Measurements from ENCODE around the gene RBP4.

Gene RBP4

DNA sequence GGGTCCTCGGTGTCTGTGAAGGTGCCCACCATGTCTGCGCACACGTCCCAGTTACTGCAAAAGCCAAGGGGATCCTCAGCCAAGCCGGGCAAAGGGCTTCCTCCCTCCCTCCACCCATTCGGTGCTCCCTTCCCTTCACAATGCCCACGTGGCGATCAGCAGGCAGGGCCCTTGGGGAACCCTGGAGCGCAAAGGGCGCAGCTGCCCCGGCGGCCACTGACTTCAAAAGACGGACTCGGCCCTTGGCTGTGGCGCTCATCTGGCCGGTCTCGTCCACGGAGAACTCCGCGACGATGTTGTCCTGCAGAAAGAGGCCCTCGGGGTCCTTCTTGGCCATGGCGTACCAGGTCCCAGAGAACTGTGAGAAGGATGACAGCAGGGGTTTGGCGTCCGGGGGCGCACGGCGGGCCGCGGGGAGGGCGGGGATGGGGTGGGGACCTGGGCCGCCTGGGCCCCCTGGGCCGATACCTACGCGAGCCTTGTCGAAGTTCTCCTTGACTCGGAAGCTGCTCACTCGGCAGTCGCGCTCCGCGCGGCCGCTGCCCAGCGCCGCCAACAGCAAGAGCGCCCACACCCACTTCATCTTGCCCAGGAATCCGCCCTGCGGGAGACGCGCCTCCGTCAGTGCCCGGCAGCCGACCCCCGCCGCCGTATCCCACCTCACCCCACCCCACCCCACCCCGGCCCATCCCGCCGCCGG is 439 bp downstream of the RBP4 start:
- H3K36me3 Mint-ChIP-seq, result no peaks in the 10 kb centered on the region
- no peaks in the 10 kb centered on the region for H3K9me3 Mint-ChIP-seq
- H3K4me1 Mint-ChIP-seq, result peaks cover 4% of the 10 kb centered on the region
- no peak overlapping the region for H3K27ac Mint-ChIP-seq
- no peak overlapping the region for H3K4me3 Mint-ChIP-seq
- peaks cover 22% of the 10 kb centered on the region for H3K27me3 Mint-ChIP-seq

DNA sequence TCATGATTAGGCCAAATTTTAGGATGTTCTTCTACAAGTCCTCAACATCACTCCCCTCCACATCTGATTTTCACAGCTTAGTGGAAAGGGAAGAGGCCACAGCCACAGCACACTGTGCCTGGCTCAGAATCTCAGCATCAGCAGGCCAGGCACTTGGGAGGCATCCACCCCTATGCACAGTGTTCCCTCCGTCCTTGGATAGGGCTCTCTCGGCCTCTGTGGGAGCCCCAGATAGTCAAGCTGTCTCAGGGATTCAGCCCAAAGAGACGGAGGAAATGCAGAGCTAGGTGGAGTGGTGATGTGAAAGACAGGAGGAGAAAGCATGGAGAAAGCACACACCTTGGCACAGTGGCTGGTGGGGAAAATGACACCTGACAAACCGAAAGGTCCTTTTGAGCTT is 1.3 kb downstream of the RBP4 start:
- no peaks in the 10 kb centered on the region for H3K9me3 Mint-ChIP-seq
- no peaks in the 10 kb centered on the region for H3K36me3 Mint-ChIP-seq
- H3K4me1 Mint-ChIP-seq, result peaks cover 4% of the 10 kb centered on the region
- peaks cover 22% of the 10 kb centered on the region for H3K27me3 Mint-ChIP-seq
- no peak overlapping the region for H3K4me3 Mint-ChIP-seq
- no peak overlapping the region for H3K27ac Mint-ChIP-seq

DNA sequence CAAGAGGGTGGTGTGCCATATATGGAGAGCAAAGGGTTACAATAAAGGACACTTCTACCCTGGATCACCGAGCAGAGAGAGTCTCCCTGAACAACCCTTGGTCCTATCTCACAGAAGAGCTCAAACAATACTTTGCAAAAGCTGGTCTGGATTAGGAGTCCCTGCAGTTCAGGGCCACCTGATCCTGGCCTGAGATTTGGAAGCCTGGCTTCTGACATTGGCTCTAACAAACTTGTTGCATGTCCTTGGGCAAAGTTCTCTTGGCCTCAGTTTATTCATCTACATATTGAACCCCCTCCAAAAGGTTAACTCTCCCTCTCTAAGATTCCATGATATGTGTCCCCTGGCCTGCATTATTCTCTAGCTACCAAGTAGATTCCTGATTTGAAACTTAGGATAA is 1.7 kb downstream of the RBP4 start:
- Mint-ChIP-seq H3K36me3 (no peaks in the 10 kb centered on the region), H3K27me3 (peaks cover 21% of the 10 kb centered on the region), H3K9me3 (no peaks in the 10 kb centered on the region), H3K4me1 (peaks cover 4% of the 10 kb centered on the region), H3K4me3 (no peak overlapping the region), H3K27ac (no peak overlapping the region)

DNA sequence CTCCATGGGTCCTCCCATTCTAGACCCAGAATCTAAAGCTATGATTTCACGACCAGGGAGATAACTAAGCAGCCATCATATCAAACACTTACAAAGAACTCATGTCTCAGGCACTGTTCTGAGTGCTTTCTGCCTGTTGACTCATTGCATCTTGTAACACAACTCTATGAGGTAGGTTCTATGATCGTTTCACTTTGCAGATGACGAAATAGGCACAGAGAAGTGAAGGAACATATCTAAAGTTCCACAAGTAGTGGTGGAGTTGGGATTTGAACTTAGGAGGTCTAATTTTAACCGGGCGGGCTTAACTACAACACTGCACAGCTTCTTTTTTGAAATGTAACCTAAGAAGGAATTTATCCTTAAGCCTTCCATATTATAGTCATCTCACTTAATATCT is 2.9 kb downstream of the RBP4 start:
- no peaks in the 10 kb centered on the region for H3K9me3 Mint-ChIP-seq
- H3K27ac Mint-ChIP-seq, result no peak overlapping the region
- no peak overlapping the region for H3K4me3 Mint-ChIP-seq
- peaks cover 21% of the 10 kb centered on the region for H3K27me3 Mint-ChIP-seq
- H3K36me3 Mint-ChIP-seq, result no peaks in the 10 kb centered on the region
- H3K4me1 Mint-ChIP-seq, result peaks cover 4% of the 10 kb centered on the region

DNA sequence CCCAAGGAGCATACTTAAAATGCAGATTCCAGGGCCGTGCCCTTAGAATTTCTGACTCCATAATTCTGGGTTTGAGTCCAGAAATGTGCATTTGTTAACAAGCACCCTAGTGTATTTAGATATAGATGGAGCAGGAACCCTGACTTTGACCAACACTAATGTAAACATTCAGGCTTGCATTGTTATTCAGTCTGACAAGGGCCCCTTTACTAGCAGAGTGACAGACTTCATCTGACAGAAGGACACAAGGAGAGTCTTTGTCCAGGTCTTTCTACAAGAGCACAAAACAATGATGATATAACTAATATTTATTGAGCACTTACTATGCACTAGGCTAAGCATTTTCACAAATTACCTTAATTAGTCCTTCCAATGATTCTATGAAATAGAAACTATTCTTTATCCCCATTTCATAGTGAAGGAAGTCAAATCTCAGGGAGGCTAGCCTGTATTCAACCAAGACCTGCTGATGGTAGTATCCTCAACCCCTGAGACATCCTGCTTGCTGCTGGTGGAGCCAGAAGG is 3.9 kb downstream of the RBP4 start:
- peaks cover 13% of the 10 kb centered on the region for H3K27me3 Mint-ChIP-seq
- no peak overlapping the region for H3K4me3 Mint-ChIP-seq
- no peaks in the 10 kb centered on the region for H3K9me3 Mint-ChIP-seq
- no peaks in the 10 kb centered on the region for H3K36me3 Mint-ChIP-seq
- no peak overlapping the region for H3K27ac Mint-ChIP-seq
- H3K4me1 Mint-ChIP-seq, result peaks cover 4% of the 10 kb centered on the region

DNA sequence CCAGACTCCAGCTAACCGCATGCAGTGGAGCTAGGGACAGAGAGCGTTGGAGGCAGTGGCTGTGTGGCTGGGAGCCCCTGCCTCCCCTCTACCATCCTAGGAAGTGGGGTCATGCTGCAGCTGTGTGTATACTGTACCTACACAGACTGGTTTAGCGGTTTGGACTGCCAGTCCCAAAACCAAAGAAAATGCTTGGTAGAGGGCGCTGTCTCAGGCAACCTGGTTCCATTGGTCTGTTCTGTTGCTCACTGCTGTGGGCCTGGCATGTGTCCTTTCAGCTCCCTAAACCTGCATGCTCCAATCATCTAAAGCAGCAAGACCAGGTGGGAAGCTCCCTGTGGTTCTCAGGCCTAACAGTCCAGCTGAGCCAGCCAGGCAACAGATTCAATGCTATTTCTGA is 4.5 kb downstream of the RBP4 start:
- no peaks in the 10 kb centered on the region for H3K9me3 Mint-ChIP-seq
- no peak overlapping the region for H3K27ac Mint-ChIP-seq
- peaks cover 7% of the 10 kb centered on the region for H3K27me3 Mint-ChIP-seq
- H3K4me3 Mint-ChIP-seq, result no peak overlapping the region
- H3K36me3 Mint-ChIP-seq, result no peaks in the 10 kb centered on the region
- H3K4me1 Mint-ChIP-seq, result peaks cover 4% of the 10 kb centered on the region

DNA sequence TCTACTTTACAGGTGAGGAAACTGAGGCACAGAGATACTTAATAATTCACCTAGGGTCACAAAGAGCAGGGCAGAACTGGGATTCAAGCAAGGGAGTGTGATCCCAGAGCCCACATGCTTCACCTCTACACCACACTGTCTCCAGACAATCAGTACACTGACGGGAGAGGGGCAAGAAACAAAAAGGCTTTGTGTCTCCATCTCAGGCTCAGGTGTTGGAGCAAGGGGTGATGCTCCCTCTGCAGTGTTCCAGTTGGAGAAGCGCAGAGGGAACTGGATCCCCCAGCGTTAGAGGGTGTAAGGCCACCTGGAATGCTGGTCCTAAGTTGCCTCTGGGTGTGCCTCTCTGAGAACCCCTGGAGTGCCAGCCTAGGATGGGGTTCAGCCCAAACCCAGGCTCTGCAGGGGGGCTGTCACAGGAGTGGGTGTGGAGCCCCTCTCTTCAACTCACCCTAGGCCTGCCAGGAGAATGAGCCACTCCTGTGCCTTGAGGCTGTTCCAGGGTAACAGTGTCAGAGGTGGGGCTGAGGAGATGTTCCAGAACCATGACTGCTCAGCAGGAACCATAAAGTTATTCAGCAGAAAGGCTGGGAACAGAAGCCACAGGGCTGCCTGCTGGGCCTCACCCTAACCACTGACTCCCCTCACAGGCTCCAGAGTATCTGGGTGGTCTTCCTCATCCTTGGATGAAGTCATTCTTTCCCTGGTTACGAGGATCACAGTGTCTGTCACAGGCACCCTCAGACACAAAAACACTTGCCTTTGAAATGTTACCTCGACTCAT is 5.5 kb downstream of the RBP4 start:
- Mint-ChIP-seq H3K36me3 (no peaks in the 10 kb centered on the region), H3K9me3 (no peaks in the 10 kb centered on the region), H3K27me3 (peaks cover 6% of the 10 kb centered on the region), H3K4me3 (no peak overlapping the region), H3K4me1 (peaks cover 4% of the 10 kb centered on the region), H3K27ac (no peak overlapping the region)

DNA sequence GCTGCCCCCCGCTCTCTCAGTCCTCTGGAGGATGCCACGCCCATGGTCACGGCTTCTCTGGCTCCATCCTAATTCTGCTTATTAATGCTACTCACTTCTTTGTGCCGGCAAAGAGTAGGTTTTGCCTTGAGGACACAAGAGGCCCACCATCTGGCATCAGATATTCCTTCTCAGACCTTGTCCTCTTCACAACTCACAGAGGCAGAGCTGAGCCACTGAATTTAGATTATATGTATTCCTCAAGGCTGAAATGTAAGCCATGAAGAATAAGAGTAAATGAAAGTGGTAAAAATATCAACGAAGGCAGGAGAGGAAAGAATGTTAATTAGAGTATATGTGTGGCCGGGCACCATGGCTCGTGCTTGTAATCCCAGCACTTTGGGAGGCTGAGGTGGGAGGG is 6.5 kb downstream of the RBP4 start:
- H3K4me1 Mint-ChIP-seq, result no peaks in the 10 kb centered on the region
- H3K9me3 Mint-ChIP-seq, result no peaks in the 10 kb centered on the region
- H3K27me3 Mint-ChIP-seq, result peaks cover 3% of the 10 kb centered on the region
- H3K36me3 Mint-ChIP-seq, result no peaks in the 10 kb centered on the region
- no peak overlapping the region for H3K27ac Mint-ChIP-seq
- H3K4me3 Mint-ChIP-seq, result no peak overlapping the region

DNA sequence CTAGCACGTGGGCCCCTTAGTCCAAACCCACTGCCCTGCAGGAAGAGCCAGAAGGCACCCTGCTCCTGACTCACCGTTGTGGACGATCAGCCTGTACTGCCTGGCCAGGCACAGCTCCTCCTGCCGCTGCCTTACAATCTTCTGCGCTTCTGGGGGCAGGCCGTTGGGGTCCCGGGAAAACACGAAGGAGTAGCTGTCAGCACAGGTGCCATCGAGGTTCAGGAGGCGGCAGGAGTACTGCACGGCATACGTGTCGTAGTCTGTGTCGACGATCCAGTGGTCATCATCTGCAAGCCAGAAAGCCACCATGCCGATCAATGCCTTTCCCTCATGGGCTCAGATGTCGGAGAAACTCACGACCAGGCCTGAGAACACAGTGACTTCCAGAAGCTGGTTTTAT is 7.3 kb downstream of the RBP4 start:
- H3K27ac Mint-ChIP-seq, result no peak overlapping the region
- H3K36me3 Mint-ChIP-seq, result no peaks in the 10 kb centered on the region
- peaks cover 2% of the 10 kb centered on the region for H3K27me3 Mint-ChIP-seq
- no peak overlapping the region for H3K4me3 Mint-ChIP-seq
- H3K4me1 Mint-ChIP-seq, result no peaks in the 10 kb centered on the region
- H3K9me3 Mint-ChIP-seq, result no peaks in the 10 kb centered on the region

DNA sequence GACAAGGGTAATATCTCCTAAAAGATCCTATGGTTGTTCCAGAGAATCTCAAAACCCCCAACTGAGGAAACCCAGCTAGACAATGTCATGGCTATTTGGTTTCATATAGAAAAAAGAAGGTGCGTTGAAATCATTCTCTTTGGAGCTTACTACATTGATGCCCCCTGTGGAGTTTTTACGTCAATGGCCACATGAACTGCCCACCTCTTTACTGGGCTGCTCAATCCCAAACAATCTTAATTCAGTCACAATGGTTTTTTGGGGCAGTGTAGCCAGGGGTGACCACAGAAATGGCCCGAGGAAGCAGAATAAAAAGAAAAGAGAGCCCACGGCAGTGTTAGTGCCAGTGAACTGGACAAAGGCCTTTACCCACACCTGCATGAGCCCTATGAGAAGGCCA is 7.8 kb downstream of the RBP4 start:
- no peaks in the 10 kb centered on the region for H3K9me3 Mint-ChIP-seq
- peaks cover 2% of the 10 kb centered on the region for H3K27me3 Mint-ChIP-seq
- no peaks in the 10 kb centered on the region for H3K4me1 Mint-ChIP-seq
- H3K4me3 Mint-ChIP-seq, result no peak overlapping the region
- no peaks in the 10 kb centered on the region for H3K36me3 Mint-ChIP-seq
- H3K27ac Mint-ChIP-seq, result no peak overlapping the region

DNA sequence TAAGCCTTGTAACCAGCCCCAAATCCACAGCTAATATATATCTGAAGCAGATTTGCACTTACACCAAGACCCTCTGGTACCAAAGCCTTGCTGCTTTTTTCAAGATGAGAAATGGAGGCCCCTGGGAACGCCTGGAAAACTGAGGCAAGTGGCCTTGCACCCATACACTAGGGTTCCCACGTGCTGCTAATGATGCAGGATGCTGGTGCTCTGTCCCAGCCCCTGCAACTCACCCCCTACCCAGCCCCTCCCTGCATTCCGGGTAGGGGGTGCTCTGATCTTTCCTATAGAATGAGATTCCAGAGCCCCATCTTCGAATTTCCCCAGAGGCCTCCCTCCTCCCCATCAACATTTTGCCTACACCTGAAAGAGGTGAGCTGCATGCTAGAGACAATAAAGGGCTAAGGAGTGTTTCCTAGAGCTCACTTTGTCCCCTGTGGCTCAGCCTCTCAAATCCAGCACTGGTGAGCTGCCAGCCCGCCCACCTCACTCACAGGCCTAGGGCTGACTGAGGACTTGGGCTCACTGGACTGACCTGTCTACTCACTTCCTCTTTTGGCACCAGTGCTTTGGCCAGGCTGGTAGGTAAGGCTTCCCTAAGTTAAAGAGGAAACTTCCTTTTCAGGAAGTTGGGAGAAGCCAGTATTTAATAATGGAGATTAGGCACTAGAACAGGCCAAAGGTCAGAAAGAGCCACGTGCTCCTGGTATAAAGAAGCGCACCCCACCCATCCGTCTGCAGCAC is 9.8 kb downstream of the RBP4 start:
- Mint-ChIP-seq H3K4me3 (no peak overlapping the region), H3K9me3 (no peaks in the 10 kb centered on the region), H3K36me3 (no peaks in the 10 kb centered on the region), H3K27me3 (peaks cover 6% of the 10 kb centered on the region), H3K27ac (no peak overlapping the region), H3K4me1 (no peaks in the 10 kb centered on the region)

DNA sequence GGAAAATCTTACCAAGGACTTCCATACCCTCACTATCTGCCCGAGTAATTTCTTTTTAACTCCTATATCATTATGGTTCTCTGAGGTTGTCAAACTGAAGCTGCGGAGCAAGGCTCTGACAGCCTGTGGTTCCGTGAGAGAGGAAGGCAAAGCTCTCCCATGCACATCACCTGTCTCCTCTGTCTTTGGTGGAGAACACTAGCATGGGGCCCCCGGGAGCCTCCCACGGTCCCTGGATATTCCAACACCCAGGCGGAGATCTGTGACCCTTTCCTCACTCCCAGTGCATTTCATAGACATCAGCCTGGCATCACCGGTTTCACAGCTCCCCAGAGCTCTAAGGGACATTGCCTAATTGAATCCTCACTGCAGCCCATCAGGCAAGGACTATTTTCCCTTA is 10.4 kb downstream of the RBP4 start:
- no peaks in the 10 kb centered on the region for H3K36me3 Mint-ChIP-seq
- no peaks in the 10 kb centered on the region for H3K9me3 Mint-ChIP-seq
- peaks cover 8% of the 10 kb centered on the region for H3K27me3 Mint-ChIP-seq
- H3K4me3 Mint-ChIP-seq, result no peak overlapping the region
- H3K27ac Mint-ChIP-seq, result no peak overlapping the region
- no peaks in the 10 kb centered on the region for H3K4me1 Mint-ChIP-seq

DNA sequence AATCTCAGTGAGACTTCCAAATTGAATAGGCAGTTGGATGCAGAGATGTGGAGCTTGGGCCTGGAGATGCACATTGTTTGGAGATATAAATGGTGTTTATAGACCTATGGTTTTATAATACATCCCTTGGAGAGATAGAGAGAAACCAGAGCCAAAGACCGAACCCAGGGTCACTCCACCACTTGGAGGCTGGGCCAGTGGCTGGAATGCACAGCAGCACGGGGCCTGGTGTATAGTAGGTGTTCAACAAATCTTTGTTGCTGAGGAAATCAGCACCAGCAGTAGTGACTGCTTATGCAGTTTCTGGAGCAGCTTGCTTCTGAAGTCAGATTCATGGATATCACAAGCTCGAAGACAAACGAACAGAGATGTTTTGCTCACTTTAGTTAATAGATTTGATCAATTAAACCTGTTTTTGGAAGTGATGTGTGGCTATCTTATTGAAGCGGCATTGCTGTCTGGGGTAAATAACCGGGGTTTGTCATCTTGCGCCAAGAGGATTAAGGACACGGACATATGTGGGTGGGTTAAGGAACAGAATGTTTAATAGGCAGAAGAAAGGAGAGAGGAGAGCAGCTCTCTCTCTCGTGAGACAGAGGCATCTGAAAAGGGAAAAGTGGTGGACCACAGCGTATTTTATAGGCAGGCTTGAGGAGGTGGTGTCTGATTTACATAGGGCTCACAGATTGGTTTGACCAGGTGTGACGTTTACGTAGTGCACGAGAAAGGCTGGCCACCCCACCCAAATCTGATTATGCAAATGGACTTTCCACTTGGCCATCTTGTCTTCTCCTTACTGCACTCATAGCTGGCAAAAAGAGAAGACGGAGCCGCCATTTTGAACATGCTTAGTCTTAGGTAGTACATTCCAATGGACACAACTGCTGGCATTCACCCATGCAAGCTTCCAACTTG is 11.1 kb downstream of the RBP4 start:
- Mint-ChIP-seq H3K4me3 (no peak overlapping the region), H3K27ac (no peak overlapping the region), H3K9me3 (no peaks in the 10 kb centered on the region), H3K27me3 (peaks cover 8% of the 10 kb centered on the region), H3K4me1 (no peaks in the 10 kb centered on the region), H3K36me3 (no peaks in the 10 kb centered on the region)

DNA sequence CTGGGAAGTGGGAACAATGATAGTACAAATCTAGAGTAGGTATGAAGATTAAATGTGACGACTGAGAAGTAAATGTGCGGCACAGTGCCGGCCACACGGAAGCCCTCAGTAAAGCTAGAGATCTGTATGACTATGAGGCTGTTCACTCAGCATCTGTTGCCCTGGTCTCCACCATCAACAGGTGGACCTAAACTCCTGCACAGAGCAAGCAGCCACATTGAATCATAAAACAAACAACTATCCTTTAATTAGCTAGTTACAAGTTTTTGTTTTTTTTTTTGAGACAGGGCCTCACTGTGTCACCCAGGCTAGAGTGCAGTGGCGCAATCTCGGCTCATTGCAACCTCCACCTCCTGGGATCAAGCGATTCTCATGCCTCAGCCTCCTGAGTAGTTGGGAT is 16.6 kb downstream of the RBP4 start:
- Mint-ChIP-seq H3K4me3 (no peak overlapping the region), H3K9me3 (peaks cover 9% of the 10 kb centered on the region), H3K27me3 (peaks cover 12% of the 10 kb centered on the region), H3K4me1 (no peaks in the 10 kb centered on the region), H3K27ac (no peak overlapping the region), H3K36me3 (peaks cover 5% of the 10 kb centered on the region)

DNA sequence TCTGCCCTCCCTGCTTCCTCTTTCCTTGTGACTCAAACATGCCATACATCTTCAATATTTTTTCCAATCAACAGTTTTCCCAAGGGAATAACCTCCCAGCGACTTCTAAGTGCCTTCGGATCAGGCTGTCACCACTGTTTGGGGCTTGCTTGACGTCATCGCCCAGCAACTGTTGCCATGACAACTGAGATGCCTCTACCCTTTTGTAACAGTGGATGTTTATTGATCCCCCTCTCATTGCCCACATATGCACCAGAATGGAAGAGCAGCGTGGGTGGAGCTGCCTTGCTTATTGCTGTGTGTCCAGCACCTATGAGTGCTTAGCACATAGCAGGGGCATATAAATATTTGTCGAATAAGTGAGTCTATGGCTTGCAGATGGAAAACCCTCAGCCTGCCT is 20.2 kb downstream of the RBP4 start:
- H3K9me3 Mint-ChIP-seq, result peaks cover 13% of the 10 kb centered on the region
- H3K4me1 Mint-ChIP-seq, result no peaks in the 10 kb centered on the region
- H3K4me3 Mint-ChIP-seq, result no peak overlapping the region
- H3K36me3 Mint-ChIP-seq, result peaks cover 6% of the 10 kb centered on the region
- peaks cover 9% of the 10 kb centered on the region for H3K27me3 Mint-ChIP-seq
- H3K27ac Mint-ChIP-seq, result no peak overlapping the region
